H1 (cell line): ENCODE results near the gene KRT32. TPM values are rescaled to one million over a fixed set of nuclear protein-coding genes. Genes with fewer than 3 reads are reported as not detected.

ENCODE experiments used
- BRCA1 ChIP-seq: IDR thresholded peaks from 2 replicates; pipeline ENCODE4 v1.6.1; 2012; ENCODE audit warnings: low read depth, low read length, improper control_type of control experiment
- CEBPB ChIP-seq: IDR thresholded peaks from 2 replicates; pipeline ENCODE4 v1.6.1; 2012; ENCODE audit warnings: low read depth, low read length
- CHD7 ChIP-seq: fragments of 300-600 bp; sonication (generic); IDR thresholded peaks from 2 replicates; pipeline ENCODE4 v1.7.1; 2012; ENCODE audit warnings: low read length, moderate library complexity, mild to moderate bottlenecking, inconsistent platforms; ENCODE audit not compliant: insufficient replicate concordance
- RBBP5 ChIP-seq: IDR thresholded peaks from 2 replicates; pipeline ENCODE4 v1.7.1; 2012; ENCODE audit warnings: low read depth, mild to moderate bottlenecking, inconsistent platforms, low read length, moderate library complexity, borderline replicate concordance
- RNF2 ChIP-seq: fragments of 200-900, 300-1000 bp; sonication (generic); IDR thresholded peaks from 2 replicates; pipeline ENCODE4 v1.7.1; 2016; ENCODE audit warnings: borderline replicate concordance, low read depth, mild to moderate bottlenecking, antibody characterized with exemption, low read length; ENCODE audit not compliant: poor library complexity, severe bottlenecking; ENCODE audit errors: missing control alignments
- SP1 ChIP-seq: IDR thresholded peaks from 2 replicates; pipeline ENCODE4 v1.6.1; 2011; ENCODE audit warnings: low read depth, low read length
- SP4 ChIP-seq: IDR thresholded peaks from 2 replicates; pipeline ENCODE4 v1.6.1; 2012; ENCODE audit warnings: low read length, inconsistent platforms
- SUZ12 ChIP-seq: fragments of 200-600 bp; sonication (generic); IDR thresholded peaks from 2 replicates; pipeline ENCODE4 v1.6.1; 2012; ENCODE audit warnings: mild to moderate bottlenecking, inconsistent platforms, low read length, moderate library complexity, mixed read lengths
- USF2 ChIP-seq: IDR thresholded peaks from 2 replicates; pipeline ENCODE4 v1.6.1; 2011; ENCODE audit warnings: low read length, improper control_type of control experiment
- polyA plus RNA-seq, 7 experiments: library from polyadenylated mRNA; depleted of rRNA in 3 of 7; stranded (reverse) in 5 of 7; unstranded in 2 of 7; fragments of >200 nt in 5 of 7; fragments of 200-250 nt in 2 of 7; gene quantifications; 1 replicate in 5 of 7; 2 replicates in 1 of 7; 4 replicates in 1 of 7; pipeline versions ENCODE4 v1.2.1 to v1.2.3, GENCODE V29; 2011 to 2013; ENCODE audit warnings: missing spikeins in 2 of 7, mixed read lengths in 2 of 7
- total RNA-seq: library from RNA; stranded (reverse); fragmentation: NEBNext Ultra II Directional; extraction: Animal tissue kit (Norgen Biotek cat#: 25700); gene quantifications from 2 replicates; pipeline ENCODE4 v1.2.1, GENCODE V29; 2021

KRT32 gene
- total and polyA plus RNA-seq, 2 of the 8 experiments (the other 6 are each of a cell fraction or from before 2014, with no cell fraction given): not detected

- TF ChIP-seq CHD7 (no peak), SUZ12 (no peak), RBBP5 (no peak), SP1 (no peak), BRCA1 (no peak), SP4 (no peak), CEBPB (no peak), USF2 (no peak), RNF2 (no peak)
Observed at GRCh38 chr17:41417127-41417526, 50.1 kb downstream of the KRT32 start (continued).
